Stomach smooth muscle (tissue), 2 donors: ENCODE measurements around the gene SPG11.

Source experiments
- H3K27ac ChIP-seq: one replicate; pipeline ENCODE4 v1.7.0; 2013; ENCODE audit warnings: mild to moderate bottlenecking, low read length, inconsistent platforms
- H3K27me3 ChIP-seq, 2 donors: one replicate each; pipeline ENCODE4 v1.7.0; 2013; ENCODE audit warnings: low read length in 2 of 2; ENCODE audit not compliant: insufficient read depth in 2 of 2, control insufficient read depth in 1 of 2
- H3K36me3 ChIP-seq, 2 donors: one replicate each; pipeline ENCODE4 v1.7.0; 2013; ENCODE audit warnings: low read length in 2 of 2; ENCODE audit not compliant: control insufficient read depth in 2 of 2, insufficient read depth in 2 of 2
- H3K4me1 ChIP-seq: one replicate; pipeline ENCODE4 v1.7.0; 2013; ENCODE audit warnings: low read length; ENCODE audit not compliant: control insufficient read depth, insufficient read depth
- H3K4me3 ChIP-seq, 2 donors: one replicate each; pipeline ENCODE4 v1.7.0; 2013; ENCODE audit warnings: low read length in 2 of 2
- H3K9ac ChIP-seq, 2 donors: one replicate each; pipeline ENCODE4 v1.7.0; 2013; ENCODE audit warnings: low read length in 2 of 2, mild to moderate bottlenecking in 1 of 2
- H3K9me3 ChIP-seq, 2 donors: one replicate each; pipeline ENCODE4 v1.7.0; 2013; ENCODE audit warnings: low read length in 2 of 2; ENCODE audit not compliant: control insufficient read depth in 2 of 2
- donor health status: healthy.
- donor health status: Pancreatic carcinoma.

The SPG11 gene

GRCh38 chr15:44675911-44676310, 12.4 kb upstream of the SPG11 start:
- Histone ChIP-seq H3K9me3 (no peaks in the 10 kb centered on the region), H3K36me3 (no peaks in the 10 kb centered on the region), H3K27ac (no peak overlapping the region), H3K4me1 (no peaks in the 10 kb centered on the region), H3K4me3 (no peak overlapping the region), H3K9ac (no peak overlapping the region), H3K27me3 (no peaks in the 10 kb centered on the region)

DNA sequence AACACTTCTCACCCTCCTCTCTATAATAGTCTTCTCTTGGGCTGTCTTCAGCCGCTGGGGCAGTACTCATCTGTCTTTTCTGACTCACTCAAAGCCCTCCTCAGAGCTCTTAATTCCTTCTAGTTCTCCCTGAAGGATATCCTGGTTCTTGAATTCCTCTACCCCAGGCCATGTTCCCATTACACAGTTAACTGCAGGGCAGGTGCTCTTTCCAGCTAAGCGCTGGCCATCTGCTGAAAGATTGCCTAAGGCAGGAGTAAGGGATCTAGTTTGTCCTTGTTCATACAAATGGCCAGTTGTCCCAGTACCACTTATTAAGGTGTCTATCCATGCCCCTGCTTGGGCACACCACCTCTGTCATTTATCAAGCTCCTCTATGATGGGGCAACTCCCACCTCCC, 10.2 kb upstream of the SPG11 start:
- Histone ChIP-seq H3K36me3 (no peaks in the 10 kb centered on the region), H3K9ac (no peak overlapping the region), H3K4me3 (no peak overlapping the region), H3K27ac (no peak overlapping the region), H3K27me3 (peaks cover 0 to 5% of the 10 kb centered on the region in 2 donors), H3K4me1 (no peaks in the 10 kb centered on the region), H3K9me3 (no peaks in the 10 kb centered on the region)

DNA sequence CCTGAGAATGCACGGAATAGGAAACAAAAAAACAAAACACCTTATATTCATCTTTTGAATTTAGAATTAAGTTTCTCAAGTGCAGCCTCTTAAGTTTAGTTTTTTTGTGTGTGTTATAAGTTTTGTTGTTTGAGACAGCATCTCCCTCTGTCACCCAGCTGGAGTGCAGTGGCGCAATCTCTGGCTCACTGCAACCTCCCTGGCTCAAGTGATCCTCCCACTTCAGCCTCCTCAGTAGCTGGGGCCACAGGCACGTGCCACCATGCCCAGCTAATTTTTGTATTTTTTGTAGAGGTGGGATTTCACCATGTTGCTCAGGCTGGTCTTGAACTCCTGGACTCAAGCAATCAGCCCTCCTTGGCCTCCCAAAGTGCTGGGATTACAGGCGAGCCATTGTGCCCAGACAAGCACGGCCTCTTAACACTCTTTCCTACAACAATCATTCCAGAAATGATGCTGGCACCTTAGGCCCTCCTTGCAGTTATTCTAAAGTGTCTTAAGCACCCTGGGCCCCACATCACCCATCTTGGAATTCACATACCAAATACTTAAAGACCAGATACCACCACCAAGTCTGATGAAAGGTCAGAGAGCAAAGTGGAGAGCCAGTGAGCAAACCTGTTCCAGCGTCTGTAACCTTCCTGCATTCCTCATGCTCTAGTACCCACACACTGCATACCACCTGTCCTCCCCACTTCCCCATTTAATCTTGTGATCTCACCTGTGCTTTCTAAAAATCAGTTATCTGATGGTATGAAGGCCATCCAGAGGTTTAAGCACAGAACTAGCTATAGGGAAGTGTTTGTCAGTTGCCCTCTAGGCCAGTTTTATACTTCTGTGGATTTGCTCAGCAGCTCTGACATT, 6.9 kb upstream of the SPG11 start:
- no peaks in the 10 kb centered on the region for H3K4me1 ChIP-seq
- peaks cover 0 to 5% of the 10 kb centered on the region in 2 donors for H3K27me3 ChIP-seq
- H3K9ac ChIP-seq: no peak overlapping the region
- no peak overlapping the region for H3K27ac ChIP-seq
- H3K36me3 ChIP-seq: no peaks in the 10 kb centered on the region
- no peak overlapping the region for H3K4me3 ChIP-seq
- H3K9me3 ChIP-seq: no peaks in the 10 kb centered on the region

DNA sequence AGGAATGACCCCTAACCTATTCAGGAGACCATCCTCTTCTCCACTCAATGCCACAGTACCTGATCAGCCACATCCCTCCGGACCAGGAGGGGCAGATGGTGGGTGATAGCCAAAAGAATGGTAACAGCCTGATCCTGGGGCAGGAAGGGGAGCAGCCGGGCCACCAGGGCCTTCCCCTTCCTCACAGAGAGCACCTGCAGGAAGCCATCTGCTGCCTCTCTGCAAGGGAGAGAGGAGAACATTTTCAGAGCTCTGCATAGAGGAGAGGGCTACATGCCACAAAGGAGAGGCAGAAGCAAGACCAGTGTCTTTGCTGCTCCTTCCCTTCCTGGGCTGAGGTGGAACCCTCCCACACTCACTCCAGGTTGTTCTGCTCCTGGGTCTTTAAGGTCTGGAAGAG, 5.5 kb upstream of the SPG11 start:
- Histone ChIP-seq H3K27ac (no peak overlapping the region), H3K4me1 (peaks cover 2% of the 10 kb centered on the region), H3K9me3 (no peaks in the 10 kb centered on the region), H3K4me3 (no peak overlapping the region), H3K9ac (no peak overlapping the region), H3K27me3 (peaks cover 0 to 5% of the 10 kb centered on the region in 2 donors), H3K36me3 (no peaks in the 10 kb centered on the region)

DNA sequence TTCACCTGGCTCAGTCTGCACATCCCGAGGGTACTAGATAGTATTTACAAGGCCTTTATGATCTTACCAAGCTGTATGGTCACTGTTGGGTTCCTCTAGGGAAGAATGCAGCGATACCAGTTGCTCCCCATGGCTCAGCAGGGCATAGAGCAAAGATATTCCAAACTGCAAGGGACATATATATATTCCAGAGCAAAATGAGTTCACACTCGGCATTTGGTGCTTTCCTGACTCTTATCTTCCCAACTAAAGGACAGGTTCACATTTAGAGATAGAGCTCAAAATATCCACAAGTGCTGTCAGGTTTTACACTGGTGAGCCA, 3.5 kb upstream of the SPG11 start:
- peaks cover 4% of the 10 kb centered on the region for H3K4me1 ChIP-seq
- no peaks in the 10 kb centered on the region for H3K36me3 ChIP-seq
- H3K27me3 ChIP-seq: peaks cover 0 to 5% of the 10 kb centered on the region in 2 donors
- no peak overlapping the region for H3K27ac ChIP-seq
- no peaks in the 10 kb centered on the region for H3K9me3 ChIP-seq
- no peak overlapping the region for H3K9ac ChIP-seq
- H3K4me3 ChIP-seq: no peak overlapping the region

- Histone ChIP-seq H3K4me1 (peaks cover 4% of the 10 kb centered on the region), H3K9me3 (no peaks in the 10 kb centered on the region), H3K9ac (no peak overlapping the region), H3K4me3 (no peak overlapping the region), H3K27me3 (peaks cover 0 to 5% of the 10 kb centered on the region in 2 donors), H3K36me3 (no peaks in the 10 kb centered on the region), H3K27ac (no peak overlapping the region)
These were observed 3.0 kb upstream of the SPG11 start for GRCh38 chr15:44666210-44667038.

DNA sequence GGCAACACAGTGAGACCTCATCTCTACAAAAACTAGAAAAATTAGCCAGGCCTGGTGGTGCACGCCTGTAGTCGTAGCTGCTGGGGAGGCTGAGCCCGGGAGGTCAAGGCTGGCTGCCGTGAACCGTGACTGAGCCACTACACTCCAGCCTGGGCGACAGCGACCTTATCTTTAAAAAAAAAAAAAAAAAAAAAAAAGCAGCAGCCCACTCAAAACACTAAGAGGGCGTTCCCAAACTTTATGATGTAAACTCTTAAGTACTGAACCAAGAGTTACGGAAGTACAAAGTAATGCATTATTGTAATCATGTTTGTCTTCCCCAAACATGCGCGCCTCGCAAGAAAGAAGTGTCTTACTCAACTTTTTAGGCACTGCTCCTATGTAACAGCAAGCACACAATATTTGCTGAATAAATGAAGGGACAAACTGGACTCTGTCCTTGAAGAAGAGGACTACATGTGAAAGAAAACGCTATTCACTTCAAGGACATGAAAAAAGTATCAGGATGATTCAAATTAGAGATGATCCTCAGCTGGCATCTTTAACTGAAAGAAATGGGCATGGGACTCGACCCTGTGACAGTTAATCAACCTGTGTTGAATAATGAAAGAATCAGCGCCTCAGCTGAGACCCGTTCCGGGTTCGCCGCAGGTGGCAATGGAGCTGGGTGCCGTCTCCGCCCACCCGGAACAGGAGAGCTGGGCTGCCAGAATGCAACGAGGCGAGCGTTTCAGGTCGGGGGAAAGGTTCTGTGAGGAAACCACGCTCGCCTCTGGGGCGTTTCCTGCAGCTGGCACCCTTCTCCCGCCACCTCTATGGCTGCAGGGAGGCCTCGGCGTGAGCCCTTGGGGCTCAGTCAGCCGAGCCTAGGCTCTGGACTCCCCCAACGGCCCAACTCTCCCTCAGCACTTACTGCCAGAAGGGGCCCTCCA, 718 bp downstream of the SPG11 start:
- peaks cover 4% of the 10 kb centered on the region for H3K4me1 ChIP-seq
- H3K9ac ChIP-seq: peak overlapping the region; percentile 87 to 94
- peak overlapping the region; percentile 91 for H3K27ac ChIP-seq
- peaks cover 5 to 6% of the 10 kb centered on the region in 2 donors for H3K36me3 ChIP-seq
- no peaks in the 10 kb centered on the region for H3K27me3 ChIP-seq
- peak overlapping the region; percentile 93 to 94 for H3K4me3 ChIP-seq
- H3K9me3 ChIP-seq: no peaks in the 10 kb centered on the region

- Histone ChIP-seq H3K9me3 (no peaks in the 10 kb centered on the region), H3K9ac (no peak overlapping the region), H3K27me3 (no peaks in the 10 kb centered on the region), H3K4me1 (peaks cover 4% of the 10 kb centered on the region), H3K27ac (no peak overlapping the region), H3K4me3 (no peak overlapping the region), H3K36me3 (peaks cover 11 to 12% of the 10 kb centered on the region in 2 donors)
These were observed 1.9 kb downstream of the SPG11 start for GRCh38 chr15:44661576-44661975.

GRCh38 chr15:44659056-44659455, 4.4 kb downstream of the SPG11 start:
- Histone ChIP-seq H3K4me3 (no peak overlapping the region), H3K9me3 (no peaks in the 10 kb centered on the region), H3K36me3 (peaks cover 19 to 25% of the 10 kb centered on the region in 2 donors), H3K27ac (no peak overlapping the region), H3K9ac (no peak overlapping the region), H3K27me3 (no peaks in the 10 kb centered on the region), H3K4me1 (peaks cover 4% of the 10 kb centered on the region)

- Histone ChIP-seq H3K27ac (no peak overlapping the region), H3K9ac (no peak overlapping the region), H3K4me3 (no peak overlapping the region), H3K27me3 (no peaks in the 10 kb centered on the region), H3K36me3 (peaks cover 19 to 25% of the 10 kb centered on the region in 2 donors), H3K9me3 (no peaks in the 10 kb centered on the region), H3K4me1 (no peaks in the 10 kb centered on the region)
These were observed 6.1 kb downstream of the SPG11 start for GRCh38 chr15:44657378-44657777.
